Pancreas (tissue), 10 donors: ENCODE measurements around the gene AKR1C8. TPM values are rescaled to one million over a fixed set of nuclear protein-coding genes. Genes with fewer than 3 reads are reported as not detected.
A peak's percentile ranks its signal among the peaks of the same experiment; 100 is the strongest.

Experiments used
- ATAC-seq, 4 donors: fragments of 200-7000 bp; cut with Tn5 transposase; one replicate each; pipeline versions ENCODE4 v1.8.0 to v1.9.1; 2020; ENCODE audit warnings: mild to moderate bottlenecking in 4 of 4, moderate library complexity in 4 of 4
- DNase-seq, 6 donors: peaks; one replicate each; pipeline ENCODE4 v3.0.0-alpha.2; 2020
- FAIRE-seq: peaks from 2 replicates; lab custom pipeline; 2012; peaks lifted over from hg19 to GRCh38; lab: Jason Lieb, UNC
- H3K27ac ChIP-seq, 4 donors: fragments of 200-600 bp; sonication (generic); 1 replicate in 3 of 4; 2 replicates in 1 of 4; pipeline versions ENCODE4 v1.5.0 to v1.8.0; 2020
- H3K27me3 ChIP-seq, 4 donors: fragments of 200-600 bp; one replicate each; pipeline ENCODE4 v1.8.0; 2021
- H3K36me3 ChIP-seq, 3 donors: fragments of 200-600 bp; sonication (generic) in 1 of 3; one replicate each; pipeline versions ENCODE4 v1.5.0 to v1.8.0; 2020 to 2021
- H3K4me1 ChIP-seq, 3 donors: fragments of 200-600 bp; one replicate each; pipeline ENCODE4 v1.8.0; 2021
- H3K4me3 ChIP-seq, 4 donors: fragments of 200-600 bp; sonication (generic) in 2 of 4; one replicate each; pipeline versions ENCODE4 v1.5.0 to v1.8.0; 2020 to 2021
- H3K9me3 ChIP-seq, 4 donors: fragments of 200-600 bp; one replicate each; pipeline ENCODE4 v1.8.0; 2021
- CTCF ChIP-seq, 4 donors: fragments of 200-600 bp; sonication (generic) in 3 of 4; IDR thresholded peaks; one replicate each; pipeline versions ENCODE4 v1.5.0 to v1.8.0; 2021; ENCODE audit warnings: antibody characterized with exemption in 4 of 4
- WGBS, 2 donors: extraction: QIAGEN DNeasy Blood & Tissue Kit; methylation state at CpG; one replicate each; pipeline ENCODE4 v1.1.7; 2013; 5-methylcytosine and 5-hydroxymethylcytosine counted together
- intact Hi-C, 3 donors: fragments of 100-400 bp; cut with DNase I; formaldehyde crosslinking; loops; one replicate each; pipeline versions ENCODE4 v1.11.1 to v1.14.2; 2022
- polyA plus RNA-seq, 2 donors: library from polyadenylated mRNA; stranded (reverse); fragments of 200-250 nt; gene quantifications; one replicate each; pipeline ENCODE4 v1.2.3, GENCODE V29; 2013
- total RNA-seq, 6 donors: library from RNA; stranded (reverse); fragmentation: NEBNext Ultra II Directional in 4 of 6; extraction: Animal tissue kit (Norgen Biotek cat#: 25700) in 4 of 6; gene quantifications; one replicate each; pipeline versions ENCODE4 v1.2.1 to v1.2.4, GENCODE V29; 2021 to 2023
- donor health status: healthy with polysubstance abuse.
- donor health status: DM: no; HTN: no; CAD: no; lungs with moderate emphysema.
- donor health status: DM: no; HTN: no; CAD: no.
- donor health status: control.
- donor health status: control.
- donor health status: Bipolar disorder and iron deficiency.
- donor health status: DM: yes; HTN: yes; CAD: no.
- donor health status: DM: no; HTN: no; CAD: no.
- donor health status: DM: no; HTN: no; CAD: no.
- donor health status: DM: yes; HTN: yes; CAD: no.

Gene AKR1C8
- total and polyA plus RNA-seq, 8 donors: not detected

DNA sequence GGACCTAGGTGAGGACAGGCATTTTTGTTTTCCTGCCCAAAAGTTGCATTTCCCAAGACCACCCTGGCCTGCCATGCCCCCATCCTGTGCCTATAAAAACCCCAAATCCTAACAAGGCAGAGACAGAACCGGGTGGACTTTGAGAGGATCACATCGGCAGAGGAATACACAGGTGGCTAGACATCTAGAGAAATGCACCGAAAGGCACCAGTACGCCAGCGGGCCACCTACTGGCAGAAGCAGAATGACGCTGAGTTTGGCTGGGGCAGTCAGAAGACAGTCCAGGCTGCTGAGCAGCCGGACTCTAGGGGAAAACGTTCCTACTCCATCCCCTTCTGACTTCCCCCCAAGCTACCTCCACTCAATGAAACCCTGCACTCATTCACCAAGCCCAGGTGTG is 14.4 kb upstream of the AKR1C8 start:
- no peaks in the 10 kb centered on the region for H3K9me3 ChIP-seq
- DNase-seq (no peak), ATAC-seq (no peak), FAIRE-seq (no peak)
- H3K4me1 ChIP-seq: peaks cover 0 to 9% (median 7%) of the 10 kb centered on the region in 3 donors
- no peak overlapping the region for H3K27ac ChIP-seq
- H3K27me3 ChIP-seq: no peaks in the 10 kb centered on the region
- intact Hi-C loops: no loop called here
- no peak for TF ChIP-seq CTCF (IDR thresholded peaks at IDR 0.05)
- H3K4me3 ChIP-seq: no peak overlapping the region
- WGBS, 2 donors: 73 to 83% methylated on average over 8 of the region's 8 CpGs
- H3K36me3 ChIP-seq: no peaks in the 10 kb centered on the region

DNA sequence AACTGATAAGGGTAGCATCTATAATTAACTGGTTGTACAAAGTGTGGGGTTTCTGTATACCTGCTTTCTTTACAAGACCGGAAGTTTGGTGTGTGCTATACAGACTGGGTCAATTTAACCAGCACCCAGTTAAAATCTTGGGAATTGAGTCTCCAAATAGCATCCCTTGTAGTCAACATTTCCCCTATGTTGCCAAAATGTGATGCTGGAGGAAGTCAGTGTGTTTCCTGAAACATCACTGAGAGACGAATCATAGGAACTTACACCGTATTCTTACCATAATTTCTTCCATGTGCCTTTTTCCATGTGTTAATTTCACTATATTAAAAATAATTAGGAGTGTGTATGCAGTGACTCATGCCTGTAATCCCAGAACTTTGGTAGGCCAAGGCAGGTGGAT is 13.4 kb upstream of the AKR1C8 start:
- Histone ChIP-seq H3K9me3 (no peaks in the 10 kb centered on the region), H3K4me3 (no peak overlapping the region), H3K27ac (no peak overlapping the region), H3K36me3 (no peaks in the 10 kb centered on the region), H3K27me3 (no peaks in the 10 kb centered on the region), H3K4me1 (peaks cover 0 to 9% (median 7%) of the 10 kb centered on the region in 3 donors)
- ATAC-seq (no peak), DNase-seq (no peak), FAIRE-seq (no peak)
- intact Hi-C loops: no loop called here
- no peak for TF ChIP-seq CTCF (IDR thresholded peaks at IDR 0.05)
- 80 to 90% methylated on average over 3 of the region's 3 CpGs for WGBS, 2 donors

DNA sequence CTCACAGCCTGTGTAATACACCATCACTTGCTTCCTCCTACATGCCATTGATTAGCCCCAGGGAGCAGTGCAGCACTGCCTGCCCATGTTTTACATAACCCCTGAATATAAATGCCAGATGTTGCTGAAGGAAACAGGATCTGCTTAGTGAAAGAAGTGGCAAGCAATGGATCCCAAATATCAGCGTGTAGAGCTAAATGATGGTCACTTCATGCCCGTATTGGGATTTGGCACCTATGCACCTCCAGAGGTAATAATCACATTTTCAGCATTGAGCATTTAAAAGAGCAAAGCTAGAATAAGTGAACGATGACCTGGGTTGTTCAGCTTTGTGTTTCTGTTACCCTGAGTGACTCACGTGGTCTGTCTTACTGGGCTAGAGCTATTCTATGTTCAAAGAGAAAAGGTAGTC is 11.8 kb upstream of the AKR1C8 start, which contains the start of gene AKR1C4:
TSS of gene AKR1C4 (plus strand) at position 136 of the 412 bp plus-strand sequence. CDS start at position 167, 31 bp downstream.
- intact Hi-C loops: no loop called here
- H3K4me3 ChIP-seq: no peak within 1 kb of the TSS
- H3K36me3 ChIP-seq: no peaks in the 10 kb centered on the region
- no peaks in the 10 kb centered on the region for H3K9me3 ChIP-seq
- H3K4me1 ChIP-seq: peaks cover 0 to 9% (median 7%) of the 10 kb centered on the region in 3 donors
- FAIRE-seq: no peak
- WGBS, 2 donors: 75 to 84% methylated on average over 4 of the region's 4 CpGs
- TF ChIP-seq CTCF (IDR thresholded peaks at IDR 0.05): no peak
- H3K27ac ChIP-seq: no peak within 1 kb of the TSS
- peak in 3 of 4 donors; percentile 56 to 67 (median 64) for ATAC-seq
- no peaks in the 10 kb centered on the region for H3K27me3 ChIP-seq
- no peak for DNase-seq

- Histone ChIP-seq H3K36me3 (no peaks in the 10 kb centered on the region), H3K27ac (no peak overlapping the region), H3K4me3 (no peak overlapping the region), H3K9me3 (no peaks in the 10 kb centered on the region), H3K27me3 (no peaks in the 10 kb centered on the region), H3K4me1 (peaks cover 0 to 9% (median 7%) of the 10 kb centered on the region in 3 donors)
- WGBS, 2 donors: 73 to 79% methylated on average over 6 of the region's 6 CpGs
- FAIRE-seq (no peak), ATAC-seq (peak in 3 of 4 donors; percentile 61 to 78 (median 73)), DNase-seq (no peak)
- TF ChIP-seq CTCF (IDR thresholded peaks at IDR 0.05): no peak
- intact Hi-C loops: no loop called here
These were observed 10.9 kb upstream of the AKR1C8 start for GRCh38 chr10:5195727-5196374.

GRCh38 chr10:5194431-5194830 is 9.5 kb upstream of the AKR1C8 start:
- Histone ChIP-seq H3K4me1 (peaks cover 0 to 9% (median 7%) of the 10 kb centered on the region in 3 donors), H3K9me3 (no peaks in the 10 kb centered on the region), H3K4me3 (no peak overlapping the region), H3K27ac (no peak overlapping the region), H3K27me3 (no peaks in the 10 kb centered on the region), H3K36me3 (no peaks in the 10 kb centered on the region)
- no peak for ATAC-seq
- no peak for TF ChIP-seq CTCF (IDR thresholded peaks at IDR 0.05)
- DNase-seq: no peak
- intact Hi-C loops: no loop called here
- FAIRE-seq: no peak
- WGBS, 2 donors: 83 to 95% methylated on average over 3 of the region's 3 CpGs
